NB4 (cell line): ENCODE data around the gene KCNMB2.

Source experiments
- DNase-seq: peaks from one replicate; pipeline ENCODE4 v3.0.0; 2010; ENCODE audit warnings: low read depth
- H3K4me3 ChIP-seq: one replicate; pipeline ENCODE4 v1.5.1; 2011; ENCODE audit warnings: mild to moderate bottlenecking, low read depth, low read length, moderate library complexity
- MYC ChIP-seq: IDR thresholded peaks from 2 replicates; pipeline ENCODE4 v1.6.1; 2011; ENCODE audit warnings: low read depth, low read length
- POLR2A ChIP-seq: IDR thresholded peaks from 2 replicates; pipeline ENCODE4 v1.6.1; 2011; ENCODE audit warnings: mild to moderate bottlenecking; ENCODE audit not compliant: insufficient read length; ENCODE audit errors: extremely low read depth
- TF ChIP-seq, protein P1 (sequence below): IDR thresholded peaks from 2 replicates; pipeline ENCODE4 v1.6.1; 2011; ENCODE audit warnings: low read depth, low read length
- TF ChIP-seq, protein P2 (sequence below): IDR thresholded peaks from one replicate; pipeline ENCODE4 v1.5.1; 2012; ENCODE audit warnings: low read depth, low read length

The KCNMB2 gene

GRCh38 chr3:178517665-178518334, 18.4 kb upstream of the KCNMB2 start:
- DNase-seq = no peak
- TF ChIP-seq, protein P1, sequence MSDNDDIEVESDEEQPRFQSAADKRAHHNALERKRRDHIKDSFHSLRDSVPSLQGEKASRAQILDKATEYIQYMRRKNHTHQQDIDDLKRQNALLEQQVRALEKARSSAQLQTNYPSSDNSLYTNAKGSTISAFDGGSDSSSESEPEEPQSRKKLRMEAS = no peak
- TF ChIP-seq POLR2A = no peak
- TF ChIP-seq, protein P2, sequence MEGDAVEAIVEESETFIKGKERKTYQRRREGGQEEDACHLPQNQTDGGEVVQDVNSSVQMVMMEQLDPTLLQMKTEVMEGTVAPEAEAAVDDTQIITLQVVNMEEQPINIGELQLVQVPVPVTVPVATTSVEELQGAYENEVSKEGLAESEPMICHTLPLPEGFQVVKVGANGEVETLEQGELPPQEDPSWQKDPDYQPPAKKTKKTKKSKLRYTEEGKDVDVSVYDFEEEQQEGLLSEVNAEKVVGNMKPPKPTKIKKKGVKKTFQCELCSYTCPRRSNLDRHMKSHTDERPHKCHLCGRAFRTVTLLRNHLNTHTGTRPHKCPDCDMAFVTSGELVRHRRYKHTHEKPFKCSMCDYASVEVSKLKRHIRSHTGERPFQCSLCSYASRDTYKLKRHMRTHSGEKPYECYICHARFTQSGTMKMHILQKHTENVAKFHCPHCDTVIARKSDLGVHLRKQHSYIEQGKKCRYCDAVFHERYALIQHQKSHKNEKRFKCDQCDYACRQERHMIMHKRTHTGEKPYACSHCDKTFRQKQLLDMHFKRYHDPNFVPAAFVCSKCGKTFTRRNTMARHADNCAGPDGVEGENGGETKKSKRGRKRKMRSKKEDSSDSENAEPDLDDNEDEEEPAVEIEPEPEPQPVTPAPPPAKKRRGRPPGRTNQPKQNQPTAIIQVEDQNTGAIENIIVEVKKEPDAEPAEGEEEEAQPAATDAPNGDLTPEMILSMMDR = no peak
- TF ChIP-seq MYC = no peak
- no peak overlapping the region for H3K4me3 ChIP-seq

DNA sequence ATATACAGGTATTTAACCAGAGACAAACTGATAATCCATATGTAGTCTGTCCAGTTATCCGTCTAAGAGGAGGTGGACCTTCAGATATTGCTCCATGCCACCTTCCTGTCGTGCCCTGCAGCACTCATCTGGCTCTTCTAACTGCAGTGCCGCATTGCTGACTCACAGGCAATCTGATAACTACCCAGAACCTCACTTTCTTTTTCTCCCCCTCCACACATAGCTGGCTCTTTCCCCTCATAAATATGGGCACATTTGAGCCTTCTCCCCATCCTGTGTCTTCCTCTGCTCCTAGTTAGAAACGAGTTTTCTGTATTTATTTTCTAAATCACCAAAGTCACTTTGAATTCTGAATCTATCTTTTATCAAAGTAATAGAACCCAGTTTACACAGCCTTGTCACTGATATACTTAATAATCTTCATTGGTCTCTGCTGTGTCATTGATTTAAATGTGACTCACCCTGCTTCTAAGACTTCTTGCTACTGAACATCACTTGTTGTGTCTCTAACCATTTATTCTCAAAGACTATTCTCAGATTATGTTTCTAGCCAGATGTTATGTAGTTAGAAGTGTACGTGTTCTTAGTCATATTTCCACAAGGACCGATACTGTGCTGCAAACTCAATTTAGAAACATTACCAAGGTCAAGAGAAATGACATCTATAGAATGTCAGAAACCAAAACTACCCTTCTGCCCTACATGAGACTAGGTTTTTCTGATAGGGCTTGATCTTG, 17.4 kb upstream of the KCNMB2 start:
- no peak for DNase-seq
- H3K4me3 ChIP-seq = no peak overlapping the region
- TF ChIP-seq, protein P1 = no peak
- no peak for TF ChIP-seq MYC
- TF ChIP-seq, protein P2 = no peak
- no peak for TF ChIP-seq POLR2A

- DNase-seq = no peak
- H3K4me3 ChIP-seq = no peak overlapping the region
- TF ChIP-seq, protein P1 = no peak
- TF ChIP-seq POLR2A (no peak), MYC (no peak)
- TF ChIP-seq, protein P2 = no peak
These were observed 16.5 kb upstream of the KCNMB2 start for GRCh38 chr3:178519701-178520100.

GRCh38 chr3:178520451-178520850, 15.8 kb upstream of the KCNMB2 start:
- H3K4me3 ChIP-seq = no peak overlapping the region
- no peak for DNase-seq
- TF ChIP-seq MYC (no peak), POLR2A (no peak)
- TF ChIP-seq, protein P2 = no peak
- TF ChIP-seq, protein P1 = no peak

DNA sequence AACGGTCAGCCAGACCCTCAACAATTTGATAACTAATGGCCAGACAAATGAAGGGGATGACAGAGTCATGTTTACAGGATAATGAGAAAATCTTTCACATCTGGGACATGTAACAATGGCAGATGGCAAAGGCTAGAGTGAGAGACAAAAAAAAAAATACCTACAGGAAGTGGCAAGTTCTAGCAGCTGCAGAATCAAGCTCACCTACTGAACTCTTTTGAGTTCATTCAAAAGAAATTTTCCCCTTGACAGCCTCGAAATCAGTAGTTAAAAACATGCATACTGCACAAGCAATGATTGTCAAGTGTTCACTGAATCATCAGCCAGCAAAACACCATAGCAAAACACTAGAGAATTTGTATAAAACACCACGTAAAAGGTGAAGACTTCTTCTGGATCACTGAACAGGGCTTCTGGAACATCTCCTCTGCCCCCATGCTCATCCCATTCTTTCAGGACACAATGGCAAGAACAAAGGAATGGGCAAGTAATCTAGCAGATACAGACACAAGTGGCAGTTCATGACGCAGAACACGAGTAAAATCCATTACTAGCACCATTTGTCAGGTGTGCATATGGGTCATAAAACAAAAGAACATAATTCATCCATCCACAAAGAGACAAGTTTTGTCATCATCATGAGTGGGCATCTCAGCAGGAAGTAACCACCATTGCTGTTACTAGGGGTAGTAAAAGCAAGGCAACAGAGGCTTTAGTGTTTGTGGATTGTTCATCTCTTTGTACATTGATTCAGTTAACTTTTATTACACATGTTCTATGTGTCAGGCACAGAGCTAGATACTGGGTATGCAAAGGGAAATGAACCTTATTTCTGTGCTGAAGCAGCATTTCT, 13.8 kb upstream of the KCNMB2 start:
- TF ChIP-seq POLR2A (no peak), MYC (no peak)
- TF ChIP-seq, protein P1 = no peak
- TF ChIP-seq, protein P2 = no peak
- H3K4me3 ChIP-seq = no peak overlapping the region
- no peak for DNase-seq
